Measurements from ENCODE around the gene GPR83.
"Not testable (repeated sequence)": the region's sequence is repeated elsewhere in the genome, so short reads cannot be mapped to it uniquely, and the experiment has no call there.

The GPR83 gene

GRCh38 chr11:94400839-94401772 is at the start of gene GPR83:
Gene GPR83, minus strand, starts transcription at chr11:94401419. Its CDS starts 172 bp downstream, at chr11:94401247.
- peak; percentile 44 for DNase-seq (ENCODE audit: low spot score)

GRCh38 chr11:94450048-94450447 is 48.8 kb upstream of the GPR83 start:
- DNase-seq (ENCODE audit: low spot score), result no peak

GRCh38 chr11:94449437-94449836 is 48.2 kb upstream of the GPR83 start:
- DNase-seq (ENCODE audit: low spot score), result peak; percentile 15

GRCh38 chr11:94449029-94449428 is 47.8 kb upstream of the GPR83 start:
- DNase-seq (ENCODE audit: low spot score), result no peak

- DNase-seq (ENCODE audit: low spot score), result no peak
Measured at GRCh38 chr11:94447149-94447548, 45.9 kb upstream of the GPR83 start.

- no peak for DNase-seq (ENCODE audit: low spot score)
Measured at GRCh38 chr11:94445641-94446040, 44.4 kb upstream of the GPR83 start.

- DNase-seq (ENCODE audit: low spot score), result no peak
Measured at GRCh38 chr11:94433049-94433448, 31.8 kb upstream of the GPR83 start.

- no peak for DNase-seq (ENCODE audit: low spot score)
Measured at GRCh38 chr11:94424662-94425061, 23.4 kb upstream of the GPR83 start.

GRCh38 chr11:94424011-94424410 is 22.8 kb upstream of the GPR83 start:
- DNase-seq (ENCODE audit: low spot score), result no peak

GRCh38 chr11:94423507-94423906 is 22.3 kb upstream of the GPR83 start:
- DNase-seq (ENCODE audit: low spot score), result no peak

- DNase-seq (ENCODE audit: low spot score), result no peak
Measured at GRCh38 chr11:94418123-94418765, 17.0 kb upstream of the GPR83 start.

- DNase-seq (ENCODE audit: low spot score), result no peak
Measured at GRCh38 chr11:94417386-94417987, 16.3 kb upstream of the GPR83 start.

- DNase-seq (ENCODE audit: low spot score), result no peak
Measured at GRCh38 chr11:94405062-94405833, 4.0 kb upstream of the GPR83 start.

GRCh38 chr11:94402355-94402754 is 1.1 kb upstream of the GPR83 start:
- DNase-seq (ENCODE audit: low spot score), result no peak

GRCh38 chr11:94401773-94402265 is 600 bp upstream of the GPR83 start:
- no peak for DNase-seq (ENCODE audit: low spot score)

- no peak for DNase-seq (ENCODE audit: low spot score)
Measured at GRCh38 chr11:94400457-94400838, 771 bp downstream of the GPR83 start.

GRCh38 chr11:94400050-94400449 is 1.2 kb downstream of the GPR83 start:
- DNase-seq (ENCODE audit: low spot score), result no peak

- no peak for DNase-seq (ENCODE audit: low spot score)
Measured at GRCh38 chr11:94398101-94398500, 3.1 kb downstream of the GPR83 start.

- no peak for DNase-seq (ENCODE audit: low spot score)
Measured at GRCh38 chr11:94396282-94396681, 4.9 kb downstream of the GPR83 start.

GRCh38 chr11:94391937-94392336 is 9.3 kb downstream of the GPR83 start:
- not testable (repeated sequence) for DNase-seq (ENCODE audit: low spot score)

- DNase-seq (ENCODE audit: low spot score), result no peak
Measured at GRCh38 chr11:94379613-94380012, 21.6 kb downstream of the GPR83 start.

GRCh38 chr11:94376841-94377240 is 24.4 kb downstream of the GPR83 start:
- DNase-seq (ENCODE audit: low spot score), result no peak
